Spleen (tissue), 11 donors: Measurements from ENCODE around the gene ST7. TPM values are rescaled to one million over a fixed set of nuclear protein-coding genes. Genes with fewer than 3 reads are reported as not detected.

Experiments
- DNase-seq: peaks from one replicate; pipeline ENCODE4 v3.0.0-alpha.2; 2020
- H3K27ac ChIP-seq, 8 donors: fragments of 200-600 bp; sonication (generic) in 7 of 8; 1 replicate in 4 of 8; 2 replicates in 4 of 8; pipeline versions ENCODE4 v1.5.0 to v1.8.0; 2016 to 2021; ENCODE audit warnings: inconsistent platforms in 4 of 8, mild to moderate bottlenecking in 4 of 8, moderate library complexity in 1 of 8
- H3K27me3 ChIP-seq, 7 donors: fragments of 200-600 bp; sonication (generic) in 6 of 7; replicated peaks in 1 of 7; 1 replicate in 4 of 7; 2 replicates in 3 of 7; pipeline versions ENCODE4 v1.5.0 to v1.8.0; 2016 to 2021; ENCODE audit warnings: inconsistent platforms in 3 of 7, mild to moderate bottlenecking in 1 of 7
- H3K36me3 ChIP-seq, 6 donors: fragments of 200-600 bp; sonication (generic) in 5 of 6; 1 replicate in 4 of 6; 2 replicates in 2 of 6; pipeline versions ENCODE4 v1.5.0 to v1.8.0; 2016 to 2021; ENCODE audit warnings: inconsistent platforms in 2 of 6
- H3K4me1 ChIP-seq, 6 donors: fragments of 200-600 bp; sonication (generic) in 5 of 6; 1 replicate in 3 of 6; 2 replicates in 3 of 6; pipeline versions ENCODE4 v1.5.0 to v1.8.0; 2016 to 2021; ENCODE audit warnings: inconsistent platforms in 3 of 6
- H3K4me3 ChIP-seq, 8 donors: fragments of 200-600 bp; sonication (generic) in 7 of 8; 1 replicate in 4 of 8; 2 replicates in 4 of 8; pipeline versions ENCODE4 v1.5.0 to v1.8.0; 2016 to 2021; ENCODE audit warnings: inconsistent platforms in 4 of 8, mild to moderate bottlenecking in 4 of 8, moderate library complexity in 2 of 8
- H3K9me3 ChIP-seq, 8 donors: fragments of 200-600 bp; sonication (generic) in 7 of 8; 1 replicate in 4 of 8; 2 replicates in 4 of 8; pipeline versions ENCODE4 v1.5.0 to v1.8.0; 2016 to 2021; ENCODE audit warnings: inconsistent platforms in 4 of 8
- POLR2A ChIP-seq, 3 donors: fragments of 450-650 bp; IDR thresholded peaks; one replicate each; pipeline ENCODE4 v1.5.1; 2017; ENCODE audit warnings: antibody characterized with exemption in 3 of 3, mild to moderate bottlenecking in 1 of 3
- POLR2AphosphoS5 ChIP-seq, 3 donors: sonication (generic); formaldehyde crosslinking; IDR thresholded peaks; one replicate each; pipeline ENCODE4 v1.5.1; 2017; ENCODE audit warnings: antibody characterized with exemption in 3 of 3
- WGBS, 5 donors: extraction: QIAGEN DNeasy Blood & Tissue Kit in 3 of 5; methylation state at CpG; one replicate each; pipeline versions ENCODE4 v1.1.5 to v1.1.7; 2013 to 2018; 5-methylcytosine and 5-hydroxymethylcytosine counted together
- intact Hi-C: fragments of 100-400 bp; cut with DNase I; formaldehyde crosslinking; loops from one replicate; pipeline ENCODE4 v1.15.0; 2023; ENCODE audit warnings: low total_unique reads
- polyA plus RNA-seq, 3 donors: library from polyadenylated mRNA; stranded (reverse); fragments of 200-250 nt; gene quantifications; one replicate each; pipeline ENCODE4 v1.2.1, GENCODE V29; 2013
- total RNA-seq, 7 donors: library from RNA; depleted of rRNA in 3 of 7; stranded (reverse); fragments of >200 nt in 3 of 7; fragmentation: NEBNext Ultra II Directional in 4 of 7; extraction: Animal tissue kit (Norgen Biotek cat#: 25700) in 4 of 7; gene quantifications; one replicate each; pipeline versions ENCODE4 v1.1.0 to v1.2.1, GENCODE V29; 2016 to 2021
- TF ChIP-seq, protein P1 (sequence below), 11 experiments: fragments of 200-600 bp in 7 of 11; fragments of 450-650 bp in 4 of 11; sonication (generic) in 4 of 11; IDR thresholded peaks in 8 of 11; conservative IDR thresholded peaks in 3 of 11; 1 replicate in 7 of 11; 2 replicates in 4 of 11; pipeline versions ENCODE4 v1.4.0 to v1.8.0; 2016 to 2021; ENCODE audit warnings: antibody characterized with exemption in 11 of 11, inconsistent platforms in 4 of 11, mild to moderate bottlenecking in 1 of 11
- donor health status: healthy with polysubstance abuse.
- donor health status: DM: no; HTN: no; CAD: no; lungs with moderate emphysema.
- donor health status: DM: no; HTN: no; CAD: no.
- donor health status: Bipolar disorder and iron deficiency.
- donor health status: healthy.
- donor health status: DM: no; HTN: no; CAD: no.
- donor health status: DM: yes; HTN: yes; CAD: no.

Gene ST7
- total and polyA plus RNA-seq, 10 donors = 4.7 to 36.4 (median 15.8) TPM

DNA sequence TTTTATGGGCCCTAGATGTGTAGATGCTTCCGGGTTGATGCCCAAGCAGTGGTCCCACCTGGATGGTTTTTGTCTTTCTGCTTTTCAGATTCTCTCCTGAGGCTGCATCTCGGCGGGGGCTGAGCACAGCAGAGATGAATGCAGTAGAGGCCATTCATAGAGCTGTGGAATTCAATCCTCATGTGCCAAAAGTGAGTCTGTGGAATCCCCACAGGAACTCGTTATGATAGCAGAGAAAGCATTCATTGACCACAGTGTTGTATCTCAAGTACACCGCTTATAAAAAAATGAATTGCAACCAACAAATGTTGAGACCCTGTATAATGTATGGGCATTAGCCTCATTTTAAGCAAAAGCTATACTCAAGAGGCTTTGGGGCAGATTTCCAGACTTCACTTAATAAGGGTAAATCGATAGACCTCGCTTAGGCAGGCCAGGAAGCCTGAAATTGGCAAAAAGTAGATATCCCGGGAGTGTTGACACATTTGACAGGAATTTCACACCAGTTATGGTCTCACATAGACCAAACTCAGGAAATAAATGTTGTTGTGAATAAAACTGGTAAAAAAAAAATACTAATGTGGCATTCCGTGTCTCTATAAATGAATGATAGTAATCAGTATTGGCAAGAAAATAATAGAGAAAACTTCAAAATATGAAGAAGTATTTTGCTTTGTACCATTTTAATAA is 237.6 kb downstream of the ST7 start:
- intact Hi-C loops = no loop called here
- WGBS, 5 donors = 94 to 97% (median 96%) methylated on average over 9 of the region's 9 CpGs
- Histone ChIP-seq H3K27ac (no peak overlapping the region), H3K4me3 (no peak overlapping the region), H3K4me1 (no peaks in the 10 kb centered on the region), H3K36me3 (peaks cover 0 to 22% (median 0%) of the 10 kb centered on the region in 6 donors), H3K9me3 (no peaks in the 10 kb centered on the region), H3K27me3 (no peaks in the 10 kb centered on the region)
- DNase-seq = no peak
- TF ChIP-seq POLR2AphosphoS5 (IDR thresholded peaks at IDR 0.05) (no peak), POLR2A (IDR thresholded peaks at IDR 0.05) (no peak)
- TF ChIP-seq, protein P1, sequence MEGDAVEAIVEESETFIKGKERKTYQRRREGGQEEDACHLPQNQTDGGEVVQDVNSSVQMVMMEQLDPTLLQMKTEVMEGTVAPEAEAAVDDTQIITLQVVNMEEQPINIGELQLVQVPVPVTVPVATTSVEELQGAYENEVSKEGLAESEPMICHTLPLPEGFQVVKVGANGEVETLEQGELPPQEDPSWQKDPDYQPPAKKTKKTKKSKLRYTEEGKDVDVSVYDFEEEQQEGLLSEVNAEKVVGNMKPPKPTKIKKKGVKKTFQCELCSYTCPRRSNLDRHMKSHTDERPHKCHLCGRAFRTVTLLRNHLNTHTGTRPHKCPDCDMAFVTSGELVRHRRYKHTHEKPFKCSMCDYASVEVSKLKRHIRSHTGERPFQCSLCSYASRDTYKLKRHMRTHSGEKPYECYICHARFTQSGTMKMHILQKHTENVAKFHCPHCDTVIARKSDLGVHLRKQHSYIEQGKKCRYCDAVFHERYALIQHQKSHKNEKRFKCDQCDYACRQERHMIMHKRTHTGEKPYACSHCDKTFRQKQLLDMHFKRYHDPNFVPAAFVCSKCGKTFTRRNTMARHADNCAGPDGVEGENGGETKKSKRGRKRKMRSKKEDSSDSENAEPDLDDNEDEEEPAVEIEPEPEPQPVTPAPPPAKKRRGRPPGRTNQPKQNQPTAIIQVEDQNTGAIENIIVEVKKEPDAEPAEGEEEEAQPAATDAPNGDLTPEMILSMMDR (IDR thresholded peaks at IDR 0.05 in 8 of 11, conservative IDR thresholded peaks at IDR 0.05 in 3 of 11) = no peak

DNA sequence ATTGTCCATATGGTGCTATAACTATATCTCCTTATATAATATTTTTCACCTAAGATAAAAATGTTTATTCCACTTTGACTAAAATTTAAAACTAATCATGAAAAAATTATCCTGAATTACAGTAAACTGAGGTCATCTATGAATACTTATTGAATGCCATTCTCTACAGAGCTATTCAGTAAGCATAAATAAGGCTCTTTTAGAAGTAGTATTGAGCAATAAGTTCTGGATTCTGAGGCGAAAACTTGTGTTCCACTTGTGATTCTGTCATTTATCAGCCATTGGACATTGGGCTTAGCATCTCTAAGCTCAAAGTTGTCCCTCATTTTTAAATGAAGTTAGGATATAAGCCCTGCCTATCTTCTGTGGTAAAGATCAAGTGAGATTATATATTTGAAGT is 238.8 kb downstream of the ST7 start:
- intact Hi-C loops = no loop called here
- H3K27ac ChIP-seq = no peak overlapping the region
- H3K4me1 ChIP-seq = no peaks in the 10 kb centered on the region
- no peaks in the 10 kb centered on the region for H3K27me3 ChIP-seq
- 78 to 100% (median 93%) methylated on average over 1 of the region's 1 CpG for WGBS, 5 donors
- peaks cover 0 to 23% (median 0%) of the 10 kb centered on the region in 6 donors for H3K36me3 ChIP-seq
- no peaks in the 10 kb centered on the region for H3K9me3 ChIP-seq
- no peak overlapping the region for H3K4me3 ChIP-seq
- DNase-seq = no peak
- TF ChIP-seq, protein P1 (IDR thresholded peaks at IDR 0.05 in 8 of 11, conservative IDR thresholded peaks at IDR 0.05 in 3 of 11) = no peak
- no peak for TF ChIP-seq POLR2A (IDR thresholded peaks at IDR 0.05)
- TF ChIP-seq POLR2AphosphoS5 (IDR thresholded peaks at IDR 0.05) = no peak

DNA sequence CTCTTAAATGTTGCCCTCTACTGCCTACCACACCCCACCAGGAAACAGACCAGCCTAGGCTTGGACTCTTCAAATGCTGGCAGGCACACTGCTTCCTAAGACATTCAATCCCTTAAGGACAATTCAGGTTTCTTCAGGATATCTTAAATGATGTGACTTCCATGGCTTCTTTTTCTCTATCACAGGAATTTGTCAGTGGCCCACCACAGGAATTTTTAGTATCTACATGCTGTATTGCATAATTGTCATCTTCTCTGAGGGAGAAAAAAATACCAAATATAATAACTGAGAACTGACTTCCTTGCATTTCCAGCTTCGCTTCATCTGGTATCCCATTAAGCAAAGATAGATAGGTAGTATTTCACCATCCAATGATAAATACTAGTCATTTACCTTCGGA is 240.3 kb downstream of the ST7 start:
- peaks cover 0 to 29% (median 0%) of the 10 kb centered on the region in 6 donors for H3K36me3 ChIP-seq
- no peak overlapping the region for H3K4me3 ChIP-seq
- H3K4me1 ChIP-seq = no peaks in the 10 kb centered on the region
- no peak overlapping the region for H3K27ac ChIP-seq
- H3K27me3 ChIP-seq = no peaks in the 10 kb centered on the region
- DNase-seq = no peak
- intact Hi-C loops = no loop called here
- 90 to 98% (median 94%) methylated on average over 2 of the region's 2 CpGs for WGBS, 5 donors
- H3K9me3 ChIP-seq = no peaks in the 10 kb centered on the region
- TF ChIP-seq, protein P1 (IDR thresholded peaks at IDR 0.05 in 8 of 11, conservative IDR thresholded peaks at IDR 0.05 in 3 of 11) = no peak
- TF ChIP-seq POLR2AphosphoS5 (IDR thresholded peaks at IDR 0.05) (no peak), POLR2A (IDR thresholded peaks at IDR 0.05) (no peak)

DNA sequence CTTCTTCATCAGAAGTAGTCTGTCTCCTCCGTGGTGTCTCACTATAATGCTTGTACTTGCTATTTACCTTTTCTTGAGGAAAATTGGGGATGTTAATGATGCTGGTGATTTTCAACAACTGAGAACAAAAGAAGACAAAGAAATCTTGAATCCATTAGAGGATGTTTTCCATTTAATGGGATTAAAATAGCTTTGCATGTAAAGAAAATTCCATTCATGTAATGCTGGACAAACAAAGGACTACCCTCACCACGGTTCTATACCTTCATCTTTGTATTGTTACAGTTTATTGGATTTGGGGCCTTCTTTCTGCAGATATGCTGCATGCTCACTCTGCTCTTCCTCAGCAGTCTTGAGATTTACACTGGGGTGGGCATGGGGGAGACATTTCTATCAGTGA is 241.1 kb downstream of the ST7 start:
- no peaks in the 10 kb centered on the region for H3K9me3 ChIP-seq
- TF ChIP-seq, protein P1 (IDR thresholded peaks at IDR 0.05 in 8 of 11, conservative IDR thresholded peaks at IDR 0.05 in 3 of 11) = no peak
- TF ChIP-seq POLR2A (IDR thresholded peaks at IDR 0.05) = no peak
- no peak for TF ChIP-seq POLR2AphosphoS5 (IDR thresholded peaks at IDR 0.05)
- no peaks in the 10 kb centered on the region for H3K27me3 ChIP-seq
- H3K27ac ChIP-seq = no peak overlapping the region
- no peaks in the 10 kb centered on the region for H3K4me1 ChIP-seq
- no peak overlapping the region for H3K4me3 ChIP-seq
- WGBS, 5 donors = 88 to 96% (median 96%) methylated on average over 2 of the region's 2 CpGs
- no peak for DNase-seq
- H3K36me3 ChIP-seq = peaks cover 0 to 35% (median 0%) of the 10 kb centered on the region in 6 donors
- intact Hi-C loops = no loop called here
